ENCODE measurements around the gene EPHB1. TPM values are rescaled to one million over a fixed set of nuclear protein-coding genes. Genes with fewer than 3 reads are reported as not detected.

EPHB1 gene
- total RNA-seq, 1 donor: 1.3 TPM

GRCh38 chr3:134892326-134892725 is 97.3 kb downstream of the EPHB1 start:
- DNase-seq (ENCODE audit: low read depth): no peak
- no peak overlapping the region for H3K4me3 ChIP-seq (ENCODE audit: low read depth, low read length)
- TF ChIP-seq CTCF (IDR thresholded peaks at IDR 0.05; ENCODE audit: insufficient read depth, low read depth, low read length): no peak

- no peak overlapping the region for H3K4me3 ChIP-seq (ENCODE audit: low read depth, low read length)
- no peak for TF ChIP-seq CTCF (IDR thresholded peaks at IDR 0.05; ENCODE audit: insufficient read depth, low read depth, low read length)
- DNase-seq (ENCODE audit: low read depth): no peak
These were observed 97.7 kb downstream of the EPHB1 start for GRCh38 chr3:134892761-134893160.

- no peak for TF ChIP-seq CTCF (IDR thresholded peaks at IDR 0.05; ENCODE audit: insufficient read depth, low read depth, low read length)
- no peak overlapping the region for H3K4me3 ChIP-seq (ENCODE audit: low read depth, low read length)
- DNase-seq (ENCODE audit: low read depth): no peak
These were observed 99.5 kb downstream of the EPHB1 start for GRCh38 chr3:134894533-134894932.

GRCh38 chr3:134895181-134895580 is 100.1 kb downstream of the EPHB1 start:
- H3K4me3 ChIP-seq (ENCODE audit: low read depth, low read length): no peak overlapping the region
- DNase-seq (ENCODE audit: low read depth): no peak
- TF ChIP-seq CTCF (IDR thresholded peaks at IDR 0.05; ENCODE audit: insufficient read depth, low read depth, low read length): no peak

- no peak overlapping the region for H3K4me3 ChIP-seq (ENCODE audit: low read depth, low read length)
- no peak for TF ChIP-seq CTCF (IDR thresholded peaks at IDR 0.05; ENCODE audit: insufficient read depth, low read depth, low read length)
- no peak for DNase-seq (ENCODE audit: low read depth)
These were observed 101.1 kb downstream of the EPHB1 start for GRCh38 chr3:134896141-134896540.

- H3K4me3 ChIP-seq (ENCODE audit: low read depth, low read length): no peak overlapping the region
- no peak for TF ChIP-seq CTCF (IDR thresholded peaks at IDR 0.05; ENCODE audit: insufficient read depth, low read depth, low read length)
- DNase-seq (ENCODE audit: low read depth): no peak
These were observed 101.6 kb downstream of the EPHB1 start for GRCh38 chr3:134896696-134897095.

- DNase-seq (ENCODE audit: low read depth): no peak
- no peak overlapping the region for H3K4me3 ChIP-seq (ENCODE audit: low read depth, low read length)
- TF ChIP-seq CTCF (IDR thresholded peaks at IDR 0.05; ENCODE audit: insufficient read depth, low read depth, low read length): no peak
These were observed 102.5 kb downstream of the EPHB1 start for GRCh38 chr3:134897391-134898141.
